Chondrocyte (in vitro differentiated cells): ENCODE data around the gene FAM180B. TPM values are rescaled to one million over a fixed set of nuclear protein-coding genes. Genes with fewer than 3 reads are reported as not detected.

ENCODE experiments used
- DNase-seq: peaks from one replicate; pipeline ENCODE4 v3.0.0; 2021; ENCODE audit warnings: mixed read lengths, low spot score
- H3K27ac Mint-ChIP-seq: one replicate; pipeline ENCODE4 v1.8.0; 2021; ENCODE audit warnings: mild to moderate bottlenecking, moderate library complexity, mixed read lengths; ENCODE audit not compliant: unreplicated experiment
- H3K27me3 Mint-ChIP-seq: 2 replicates; pipeline ENCODE4 v1.8.0; 2021; ENCODE audit warnings: low read depth, mixed read lengths
- H3K36me3 Mint-ChIP-seq: 2 replicates; pipeline ENCODE4 v1.8.0; 2021; ENCODE audit warnings: low read depth, mixed read lengths
- H3K4me1 Mint-ChIP-seq: 2 replicates; pipeline ENCODE4 v1.8.0; 2021; ENCODE audit warnings: low read depth, mild to moderate bottlenecking, mixed read lengths
- H3K4me3 Mint-ChIP-seq: one replicate; pipeline ENCODE4 v1.8.0; 2021; ENCODE audit warnings: mild to moderate bottlenecking, moderate library complexity, mixed read lengths; ENCODE audit not compliant: unreplicated experiment
- H3K9me3 Mint-ChIP-seq: 2 replicates; pipeline ENCODE4 v1.8.0; 2021; ENCODE audit warnings: low read depth, mixed read lengths
- total RNA-seq: library from RNA; stranded (reverse); gene quantifications from 3 replicates; pipeline ENCODE4 v1.2.1, GENCODE V29; 2021
- TF ChIP-seq, protein P1 (sequence below): fragments of 200-600 bp; sonication (generic); IDR thresholded peaks from 2 replicates; pipeline ENCODE4 v1.5.0; 2021; ENCODE audit warnings: antibody characterized with exemption, mild to moderate bottlenecking, moderate library complexity

Gene FAM180B
- total RNA-seq, 1 donor from 2014 or later: not detected

DNA sequence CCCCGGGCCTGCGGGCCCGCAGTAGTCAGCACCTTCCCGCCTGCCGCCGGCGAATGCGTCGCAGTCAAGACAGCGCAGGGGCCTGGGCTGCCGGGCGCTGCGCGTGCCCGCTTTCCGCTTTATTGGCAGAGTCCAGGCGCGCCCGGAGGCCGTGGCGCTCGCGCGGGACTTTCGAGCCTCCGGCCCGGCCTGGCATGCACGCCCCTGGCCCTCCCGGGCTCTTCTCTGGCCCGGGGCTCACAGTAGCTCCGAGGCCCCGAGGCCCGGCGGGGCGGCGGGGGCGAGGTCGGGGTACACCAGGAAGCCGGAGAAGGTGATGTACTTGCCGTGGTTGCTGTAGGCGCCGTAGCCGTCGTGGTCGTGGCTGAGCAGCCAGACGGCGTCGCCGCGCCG, 3.1 kb downstream of the FAM180B start:
- H3K4me3 Mint-ChIP-seq: no peak overlapping the region
- peak; percentile 89 for DNase-seq
- H3K27ac Mint-ChIP-seq: no peak overlapping the region
- TF ChIP-seq, protein P1, sequence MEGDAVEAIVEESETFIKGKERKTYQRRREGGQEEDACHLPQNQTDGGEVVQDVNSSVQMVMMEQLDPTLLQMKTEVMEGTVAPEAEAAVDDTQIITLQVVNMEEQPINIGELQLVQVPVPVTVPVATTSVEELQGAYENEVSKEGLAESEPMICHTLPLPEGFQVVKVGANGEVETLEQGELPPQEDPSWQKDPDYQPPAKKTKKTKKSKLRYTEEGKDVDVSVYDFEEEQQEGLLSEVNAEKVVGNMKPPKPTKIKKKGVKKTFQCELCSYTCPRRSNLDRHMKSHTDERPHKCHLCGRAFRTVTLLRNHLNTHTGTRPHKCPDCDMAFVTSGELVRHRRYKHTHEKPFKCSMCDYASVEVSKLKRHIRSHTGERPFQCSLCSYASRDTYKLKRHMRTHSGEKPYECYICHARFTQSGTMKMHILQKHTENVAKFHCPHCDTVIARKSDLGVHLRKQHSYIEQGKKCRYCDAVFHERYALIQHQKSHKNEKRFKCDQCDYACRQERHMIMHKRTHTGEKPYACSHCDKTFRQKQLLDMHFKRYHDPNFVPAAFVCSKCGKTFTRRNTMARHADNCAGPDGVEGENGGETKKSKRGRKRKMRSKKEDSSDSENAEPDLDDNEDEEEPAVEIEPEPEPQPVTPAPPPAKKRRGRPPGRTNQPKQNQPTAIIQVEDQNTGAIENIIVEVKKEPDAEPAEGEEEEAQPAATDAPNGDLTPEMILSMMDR: no peak
- H3K4me1 Mint-ChIP-seq: peaks cover 8% of the 10 kb centered on the region
- peaks cover 23% of the 10 kb centered on the region for H3K27me3 Mint-ChIP-seq
- no peaks in the 10 kb centered on the region for H3K9me3 Mint-ChIP-seq
- peaks cover 2% of the 10 kb centered on the region for H3K36me3 Mint-ChIP-seq

GRCh38 chr11:47589977-47590861, 3.7 kb downstream of the FAM180B start:
- no peak for DNase-seq
- TF ChIP-seq, protein P1: no peak
- Mint-ChIP-seq H3K4me3 (no peak overlapping the region), H3K36me3 (no peaks in the 10 kb centered on the region), H3K4me1 (peaks cover 8% of the 10 kb centered on the region), H3K27me3 (peaks cover 28% of the 10 kb centered on the region), H3K9me3 (no peaks in the 10 kb centered on the region), H3K27ac (no peak overlapping the region)

GRCh38 chr11:47591764-47592163, 5.3 kb downstream of the FAM180B start:
- Mint-ChIP-seq H3K36me3 (peaks cover 2% of the 10 kb centered on the region), H3K27ac (no peak overlapping the region), H3K27me3 (peaks cover 35% of the 10 kb centered on the region), H3K9me3 (no peaks in the 10 kb centered on the region), H3K4me3 (no peak overlapping the region), H3K4me1 (peaks cover 8% of the 10 kb centered on the region)
- no peak for DNase-seq
- TF ChIP-seq, protein P1: no peak

- TF ChIP-seq, protein P1: no peak
- no peak for DNase-seq
- no peak overlapping the region for H3K27ac Mint-ChIP-seq
- H3K36me3 Mint-ChIP-seq: peaks cover 2% of the 10 kb centered on the region
- H3K9me3 Mint-ChIP-seq: no peaks in the 10 kb centered on the region
- peaks cover 8% of the 10 kb centered on the region for H3K4me1 Mint-ChIP-seq
- no peak overlapping the region for H3K4me3 Mint-ChIP-seq
- H3K27me3 Mint-ChIP-seq: peaks cover 35% of the 10 kb centered on the region
Measured at GRCh38 chr11:47592251-47592650, 5.8 kb downstream of the FAM180B start.

DNA sequence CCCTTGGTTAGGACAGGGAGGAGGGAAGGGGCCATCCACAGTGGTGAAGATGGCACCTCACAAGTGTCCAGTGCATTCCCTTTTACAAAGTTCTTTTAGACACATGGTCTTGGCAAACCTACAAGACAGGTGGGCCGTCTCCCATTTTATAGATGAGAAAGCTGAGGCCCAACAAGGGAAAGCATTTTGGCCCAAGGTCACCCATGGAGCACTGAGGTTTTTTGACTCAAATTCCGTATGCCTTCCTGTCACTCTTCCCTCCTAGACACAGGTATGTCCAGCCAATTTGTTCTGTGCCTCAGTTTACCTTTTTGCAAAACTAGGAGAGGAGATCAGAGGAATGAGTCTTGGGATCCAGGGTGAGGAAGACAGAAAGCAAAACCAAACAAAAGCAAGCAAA, 6.5 kb downstream of the FAM180B start:
- H3K4me3 Mint-ChIP-seq: no peak overlapping the region
- peaks cover 35% of the 10 kb centered on the region for H3K27me3 Mint-ChIP-seq
- TF ChIP-seq, protein P1: no peak
- H3K4me1 Mint-ChIP-seq: peaks cover 8% of the 10 kb centered on the region
- peaks cover 2% of the 10 kb centered on the region for H3K36me3 Mint-ChIP-seq
- no peak overlapping the region for H3K27ac Mint-ChIP-seq
- no peaks in the 10 kb centered on the region for H3K9me3 Mint-ChIP-seq
- no peak for DNase-seq
